GM21528 (cell line): Measurements from ENCODE around the gene CRB1.
"Not testable (repeated sequence)": the region's sequence is repeated elsewhere in the genome, so short reads cannot be mapped to it uniquely, and the experiment has no call there.

ENCODE experiments used
- ATAC-seq: cut with Tn5 transposase; IDR thresholded peaks from one replicate; pipeline ENCODE4 v1.9.1; 2021; ENCODE audit warnings: mild to moderate bottlenecking, moderate library complexity; ENCODE audit not compliant: unreplicated experiment, low FRiP score

The CRB1 gene

GRCh38 chr1:197394831-197395608 lies 127.0 kb downstream of the CRB1 start:
- ATAC-seq, result no peak

- no peak for ATAC-seq
Measured at GRCh38 chr1:197397895-197398294, 129.8 kb downstream of the CRB1 start.

- ATAC-seq, result peak; percentile 85
Measured at GRCh38 chr1:197399755-197400521, 131.9 kb downstream of the CRB1 start.

- no peak for ATAC-seq
Measured at GRCh38 chr1:197400522-197400902, 132.5 kb downstream of the CRB1 start.

GRCh38 chr1:197402189-197402588 lies 134.1 kb downstream of the CRB1 start:
- ATAC-seq, result no peak

GRCh38 chr1:197404774-197405173 lies 136.7 kb downstream of the CRB1 start:
- not testable (repeated sequence) for ATAC-seq

- not testable (repeated sequence) for ATAC-seq
Measured at GRCh38 chr1:197405614-197406013, 137.6 kb downstream of the CRB1 start.

GRCh38 chr1:197413564-197413963 lies 145.5 kb downstream of the CRB1 start:
- ATAC-seq, result no peak

GRCh38 chr1:197415221-197415620 lies 147.2 kb downstream of the CRB1 start:
- no peak for ATAC-seq

GRCh38 chr1:197418693-197419092 lies 150.6 kb downstream of the CRB1 start:
- no peak for ATAC-seq

- ATAC-seq, result no peak
Measured at GRCh38 chr1:197422993-197423392, 154.9 kb downstream of the CRB1 start.

- ATAC-seq, result no peak
Measured at GRCh38 chr1:197424380-197424779, 156.3 kb downstream of the CRB1 start.

- ATAC-seq, result no peak
Measured at GRCh38 chr1:197429372-197429771, 161.3 kb downstream of the CRB1 start.

- ATAC-seq, result no peak
Measured at GRCh38 chr1:197435224-197435623, 167.2 kb downstream of the CRB1 start.

GRCh38 chr1:197437601-197438000 lies 169.5 kb downstream of the CRB1 start:
- no peak for ATAC-seq

GRCh38 chr1:197438010-197438790 lies 170.1 kb downstream of the CRB1 start:
- ATAC-seq, result no peak

GRCh38 chr1:197439708-197440280 lies 171.7 kb downstream of the CRB1 start:
- no peak for ATAC-seq

- no peak for ATAC-seq
Measured at GRCh38 chr1:197440715-197441114, 172.7 kb downstream of the CRB1 start.

- ATAC-seq, result no peak
Measured at GRCh38 chr1:197441999-197442414, 174.0 kb downstream of the CRB1 start.

GRCh38 chr1:197444755-197445154 lies 176.7 kb downstream of the CRB1 start:
- ATAC-seq, result no peak
